Liver (tissue), 9 donors: ENCODE data around the gene DIPK1C. TPM values are rescaled to one million over a fixed set of nuclear protein-coding genes. Genes with fewer than 3 reads are reported as not detected.
A peak's percentile ranks its signal among the peaks of the same experiment; 100 is the strongest.

ENCODE experiments used
- DNase-seq: peaks from one replicate; pipeline ENCODE4 v3.0.0-alpha.2; 2017; ENCODE audit warnings: low spot score
- H3K27ac ChIP-seq, 2 donors: one replicate each; pipeline ENCODE4 v1.7.0; 2013; ENCODE audit warnings: inconsistent platforms in 2 of 2, low read length in 2 of 2, control low read depth in 1 of 2, low read depth in 1 of 2, mild to moderate bottlenecking in 1 of 2
- H3K27me3 ChIP-seq, 4 donors: one replicate each; pipeline versions ENCODE4 v1.6.1 to v1.7.0; 2013; ENCODE audit warnings: low read length in 3 of 4, inconsistent platforms in 1 of 4, mild to moderate bottlenecking in 1 of 4, moderate library complexity in 1 of 4; ENCODE audit not compliant: control insufficient read depth in 4 of 4, insufficient read depth in 4 of 4
- H3K36me3 ChIP-seq, 4 donors: one replicate each; pipeline versions ENCODE4 v1.6.1 to v1.7.0; 2013; ENCODE audit warnings: low read length in 3 of 4, mild to moderate bottlenecking in 3 of 4, low read depth in 1 of 4, moderate library complexity in 1 of 4; ENCODE audit not compliant: control insufficient read depth in 4 of 4, insufficient read depth in 3 of 4
- H3K4me1 ChIP-seq, 4 donors: one replicate each; pipeline versions ENCODE4 v1.6.1 to v1.7.0; 2013; ENCODE audit warnings: low read length in 3 of 4, mild to moderate bottlenecking in 3 of 4, moderate library complexity in 1 of 4; ENCODE audit not compliant: control insufficient read depth in 4 of 4, insufficient read depth in 4 of 4
- H3K4me3 ChIP-seq, 3 donors: one replicate each; pipeline versions ENCODE4 v1.6.1 to v1.7.0; 2013; ENCODE audit warnings: low read length in 3 of 3, control low read depth in 1 of 3, low read depth in 1 of 3, mild to moderate bottlenecking in 1 of 3
- H3K9ac ChIP-seq, 2 donors: one replicate each; pipeline ENCODE4 v1.7.0; 2013; ENCODE audit warnings: low read length in 2 of 2, mild to moderate bottlenecking in 2 of 2, moderate library complexity in 2 of 2, control low read depth in 1 of 2, low read depth in 1 of 2
- H3K9me3 ChIP-seq, 4 donors: one replicate each; pipeline versions ENCODE4 v1.6.1 to v1.7.0; 2013; ENCODE audit warnings: low read length in 3 of 4; ENCODE audit not compliant: control insufficient read depth in 4 of 4
- ATF3 ChIP-seq: IDR thresholded peaks from 2 replicates; pipeline ENCODE4 v1.6.1; 2016; ENCODE audit warnings: antibody characterized with exemption
- FOXA1 ChIP-seq: IDR thresholded peaks from 2 replicates; pipeline ENCODE4 v1.6.1; 2016; ENCODE audit warnings: antibody characterized with exemption
- GABPA ChIP-seq, 2 donors: IDR thresholded peaks in 1 of 2; conservative IDR thresholded peaks in 1 of 2; 2 replicates each; pipeline ENCODE4 v1.6.1; 2016; ENCODE audit warnings: antibody characterized with exemption in 2 of 2, mild to moderate bottlenecking in 1 of 2, moderate library complexity in 1 of 2
- HNF4A ChIP-seq, 2 donors: conservative IDR thresholded peaks; 2 replicates each; pipeline ENCODE4 v1.6.1; 2016; ENCODE audit warnings: antibody characterized with exemption in 2 of 2, mild to moderate bottlenecking in 2 of 2
- HNF4G ChIP-seq: IDR thresholded peaks from 2 replicates; pipeline ENCODE4 v1.6.1; 2016; ENCODE audit warnings: antibody characterized with exemption
- JUND ChIP-seq, 2 donors: IDR thresholded peaks; 2 replicates each; pipeline ENCODE4 v1.6.1; 2016; ENCODE audit warnings: antibody characterized with exemption in 2 of 2
- MAX ChIP-seq: IDR thresholded peaks from 2 replicates; pipeline ENCODE4 v1.6.1; 2016; ENCODE audit warnings: antibody characterized with exemption
- REST ChIP-seq: IDR thresholded peaks from 2 replicates; pipeline ENCODE4 v1.6.1; 2016; ENCODE audit warnings: antibody characterized with exemption, mild to moderate bottlenecking
- SP1 ChIP-seq: IDR thresholded peaks from 2 replicates; pipeline ENCODE4 v1.6.1; 2018; ENCODE audit warnings: antibody characterized with exemption, mild to moderate bottlenecking
- TAF1 ChIP-seq: conservative IDR thresholded peaks from 2 replicates; pipeline ENCODE4 v1.6.1; 2016; ENCODE audit warnings: antibody characterized with exemption, mild to moderate bottlenecking
- WGBS: extraction: QIAGEN DNeasy Blood & Tissue Kit; methylation state at CpG from one replicate; pipeline ENCODE4 v1.1.7; 2013; 5-methylcytosine and 5-hydroxymethylcytosine counted together
- polyA plus RNA-seq, 2 donors: library from polyadenylated mRNA; stranded (reverse) in 1 of 2; unstranded in 1 of 2; fragments of 200-250 nt in 1 of 2; fragments of >200 nt in 1 of 2; fragmentation: Nextera tagmentation in 1 of 2; extraction: Ambion mirVana in 1 of 2; gene quantifications; one replicate each; pipeline versions ENCODE4 v1.2.1 to v1.2.3, GENCODE V29; 2013 to 2015
- total RNA-seq, 2 donors: library from RNA; depleted of rRNA; stranded (reverse); fragments of >200 nt; gene quantifications; one replicate each; pipeline ENCODE4 v1.2.3, GENCODE V29; 2014
- donor health status: healthy.
- donor health status: healthy.
- donor health status: healthy.
- donor health status: healthy.
- donor health status: healthy.

Gene DIPK1C
- total RNA-seq (under 1 TPM; 0.08 to 0.19 TPM), polyA plus RNA-seq (under 1 TPM in 1 of 2 donors, not detected in 1; 0.06 TPM)

GRCh38 chr18:74457043-74457724, at the start of gene DIPK1C:
DIPK1C (minus strand) TSS chr18:74457308; CDS start chr18:74457259, 49 bp downstream.
- Histone ChIP-seq H3K27ac (no peak within 1 kb of the TSS), H3K4me3 (peak within 1 kb of the TSS; percentile 23 to 52 (median 50)), H3K36me3 (no peaks in the 10 kb centered on the region), H3K4me1 (peaks cover 7 to 20% (median 11%) of the 10 kb centered on the region in 4 donors), H3K9me3 (no peaks in the 10 kb centered on the region), H3K9ac (no peak within 1 kb of the TSS), H3K27me3 (peaks cover 0 to 7% (median 4%) of the 10 kb centered on the region in 4 donors)
- DNase-seq = no peak
- TF ChIP-seq SP1 (no peak), FOXA1 (no peak), MAX (no peak), GABPA (IDR thresholded peaks at IDR 0.05 in 1 of 2, conservative IDR thresholded peaks at IDR 0.05 in 1 of 2) (no peak), REST (no peak)
- WGBS = 2% methylated on average over 76 of the region's 76 CpGs

GRCh38 chr18:74506448-74507084, 49.5 kb upstream of the DIPK1C start:
- Histone ChIP-seq H3K4me1 (peaks cover 0 to 4% (median 2%) of the 10 kb centered on the region in 4 donors), H3K36me3 (peaks cover 40 to 72% (median 55%) of the 10 kb centered on the region in 4 donors), H3K4me3 (no peak overlapping the region), H3K27me3 (no peaks in the 10 kb centered on the region), H3K9me3 (no peaks in the 10 kb centered on the region), H3K9ac (no peak overlapping the region), H3K27ac (no peak overlapping the region)
- WGBS = 76% methylated on average over 11 of the region's 11 CpGs
- no peak for TF ChIP-seq MAX
- no peak for TF ChIP-seq JUND (IDR thresholded peaks at IDR 0.05)
- DNase-seq = no peak

GRCh38 chr18:74505776-74506175, 48.7 kb upstream of the DIPK1C start:
- no peaks in the 10 kb centered on the region for H3K27me3 ChIP-seq
- TF ChIP-seq REST (no peak), FOXA1 (no peak), HNF4A (conservative IDR thresholded peaks at IDR 0.05) (no peak), TAF1 (no peak), ATF3 (no peak), HNF4G (no peak)
- peaks cover 0 to 10% (median 8%) of the 10 kb centered on the region in 4 donors for H3K4me1 ChIP-seq
- no peak overlapping the region for H3K4me3 ChIP-seq
- no peak overlapping the region for H3K9ac ChIP-seq
- H3K27ac ChIP-seq = no peak overlapping the region
- WGBS = 97% methylated on average over 16 of the region's 16 CpGs
- peaks cover 38 to 67% (median 53%) of the 10 kb centered on the region in 4 donors for H3K36me3 ChIP-seq
- DNase-seq = no peak
- H3K9me3 ChIP-seq = no peaks in the 10 kb centered on the region
